HEK293T (cell line): ENCODE data around the gene ACVR2B.

Experiments
- ELF4 ChIP-seq: fragments of 450-650 bp; IDR thresholded peaks from 2 replicates; pipeline ENCODE4 v1.6.1; 2017; ENCODE audit warnings: antibody characterized with exemption
- FOXM1 ChIP-seq: fragments of 450-650 bp; IDR thresholded peaks from 2 replicates; pipeline ENCODE4 v1.6.1; 2017; ENCODE audit warnings: mild to moderate bottlenecking, borderline replicate concordance

GRCh38 chr3:38500688-38501417 lies 47.2 kb downstream of the ACVR2B start:
- TF ChIP-seq FOXM1 (no peak), ELF4 (no peak)
